HepG2 (cell line): ENCODE results near the gene PLG. TPM values are rescaled to one million over a fixed set of nuclear protein-coding genes. Genes with fewer than 3 reads are reported as not detected.

Experiments
- ARNT2 ChIP-seq: sonication (generic); formaldehyde crosslinking; IDR thresholded peaks from 2 replicates; pipeline ENCODE4 v1.8.0; 2022; ENCODE audit warnings: mild to moderate bottlenecking, low read depth, missing genetic modification reagents, moderate library complexity
- DR1 ChIP-seq: sonication (generic); formaldehyde crosslinking; IDR thresholded peaks from 2 replicates; pipeline ENCODE4 v1.8.0; 2021; ENCODE audit warnings: mild to moderate bottlenecking, missing genetic modification reagents, inconsistent platforms
- ESRRA ChIP-seq: sonication (generic); formaldehyde crosslinking; IDR thresholded peaks from 2 replicates; pipeline ENCODE4 v1.5.1; 2020; ENCODE audit warnings: mild to moderate bottlenecking, low read depth, missing genetic modification reagents
- GZF1 ChIP-seq: sonication (generic); formaldehyde crosslinking; IDR thresholded peaks from 2 replicates; pipeline ENCODE4 v1.5.1; 2020; ENCODE audit warnings: mild to moderate bottlenecking, missing genetic modification reagents
- HNF4A ChIP-seq: sonication (generic); formaldehyde crosslinking; IDR thresholded peaks from 2 replicates; pipeline ENCODE4 v1.4.0; 2020; ENCODE audit warnings: missing genetic modification reagents
- JUND ChIP-seq: sonication (generic); formaldehyde crosslinking; IDR thresholded peaks from 2 replicates; pipeline ENCODE4 v1.8.0; 2022; ENCODE audit warnings: mild to moderate bottlenecking, missing genetic modification reagents
- KDM5A ChIP-seq: fragments of 200-600 bp; sonication (generic); IDR thresholded peaks from 2 replicates; pipeline ENCODE4 v1.7.0; 2018; ENCODE audit warnings: antibody characterized with exemption, mild to moderate bottlenecking, low read length, borderline replicate concordance
- MTA1 ChIP-seq: sonication (generic); formaldehyde crosslinking; IDR thresholded peaks from 2 replicates; pipeline ENCODE4 v1.4.0; 2020; ENCODE audit warnings: missing genetic modification reagents, mild to moderate bottlenecking, borderline replicate concordance
- MYPOP ChIP-seq: sonication (generic); formaldehyde crosslinking; IDR thresholded peaks from 2 replicates; pipeline ENCODE4 v1.8.1; 2023; ENCODE audit warnings: mild to moderate bottlenecking, moderate library complexity, missing genetic modification reagents
- NFYB ChIP-seq: sonication (generic); formaldehyde crosslinking; IDR thresholded peaks from 2 replicates; pipeline ENCODE4 v1.4.0; 2020; ENCODE audit warnings: missing genetic modification reagents
- RBM22 ChIP-seq: fragments of 200-400 bp; formaldehyde crosslinking; optimal IDR thresholded peaks from 2 replicates; pipeline ENCODE3; 2017; ENCODE audit warnings: mild to moderate bottlenecking, low read length, moderate library complexity
- RFX3 ChIP-seq: IDR thresholded peaks from 2 replicates; pipeline ENCODE4 v1.6.1; 2016; ENCODE audit warnings: missing biosample characterization, missing genetic modification reagents
- SETDB1 ChIP-seq: sonication (generic); formaldehyde crosslinking; IDR thresholded peaks from 2 replicates; pipeline ENCODE4 v1.5.1; 2020; ENCODE audit warnings: missing genetic modification reagents, mild to moderate bottlenecking, borderline replicate concordance
- SRSF1 ChIP-seq: fragments of 200-400 bp; formaldehyde crosslinking; optimal IDR thresholded peaks from 2 replicates; pipeline ENCODE3; 2017; ENCODE audit warnings: mild to moderate bottlenecking, low read depth, low read length, moderate library complexity
- TIGD3 ChIP-seq: sonication (generic); formaldehyde crosslinking; IDR thresholded peaks from 2 replicates; pipeline ENCODE4 v1.5.1; 2020; ENCODE audit warnings: mild to moderate bottlenecking, missing genetic modification reagents, borderline replicate concordance
- ZBTB1 ChIP-seq: sonication (generic); formaldehyde crosslinking; IDR thresholded peaks from 2 replicates; pipeline ENCODE4 v1.4.0; 2020; ENCODE audit warnings: missing genetic modification reagents, borderline replicate concordance
- ZBTB38 ChIP-seq: sonication (generic); formaldehyde crosslinking; IDR thresholded peaks from 2 replicates; pipeline ENCODE4 v1.5.1; 2020; ENCODE audit warnings: mild to moderate bottlenecking, missing genetic modification reagents
- ZBTB44 ChIP-seq: sonication (generic); formaldehyde crosslinking; IDR thresholded peaks from 2 replicates; pipeline ENCODE4 v1.4.0; 2020; ENCODE audit warnings: missing genetic modification reagents
- ZBTB49 ChIP-seq: sonication (generic); formaldehyde crosslinking; IDR thresholded peaks from 2 replicates; pipeline ENCODE4 v1.4.0; 2020; ENCODE audit warnings: missing genetic modification reagents, borderline replicate concordance
- ZNF121 ChIP-seq: sonication (generic); formaldehyde crosslinking; IDR thresholded peaks from 2 replicates; pipeline ENCODE4 v1.5.0; 2020; ENCODE audit warnings: mild to moderate bottlenecking, missing genetic modification reagents
- ZNF382 ChIP-seq: sonication (generic); formaldehyde crosslinking; IDR thresholded peaks from 2 replicates; pipeline ENCODE4 v1.5.0; 2020; ENCODE audit warnings: missing genetic modification reagents, mild to moderate bottlenecking, borderline replicate concordance
- ZNF432 ChIP-seq: sonication (generic); formaldehyde crosslinking; IDR thresholded peaks from 2 replicates; pipeline ENCODE4 v1.5.0; 2020; ENCODE audit warnings: missing genetic modification reagents, mild to moderate bottlenecking, borderline replicate concordance
- ZNF496 ChIP-seq: sonication (generic); formaldehyde crosslinking; IDR thresholded peaks from 2 replicates; pipeline ENCODE4 v1.8.1; 2023; ENCODE audit warnings: mild to moderate bottlenecking, moderate library complexity, missing genetic modification reagents; ENCODE audit not compliant: insufficient replicate concordance
- ZNF703 ChIP-seq: sonication (generic); formaldehyde crosslinking; IDR thresholded peaks from 2 replicates; pipeline ENCODE4 v1.5.1; 2020; ENCODE audit warnings: missing genetic modification reagents, mild to moderate bottlenecking, moderate library complexity, borderline replicate concordance
- ZNF724P ChIP-seq: sonication (generic); formaldehyde crosslinking; IDR thresholded peaks from 2 replicates; pipeline ENCODE4 v1.8.0; 2022; ENCODE audit warnings: missing genetic modification reagents, borderline replicate concordance
- polyA plus RNA-seq, 8 experiments: library from polyadenylated mRNA; depleted of rRNA in 3 of 8; stranded (reverse) in 7 of 8; unstranded in 1 of 8; fragments of >200 nt; fragmentation: Illumina TruSeq in 4 of 8; extraction: Trizol in 4 of 8; gene quantifications; 2 replicates each; pipeline versions ENCODE4 v1.2.1 to v1.2.3, GENCODE V29; 2011 to 2016; ENCODE audit warnings: low read depth in 4 of 8, missing spikeins in 1 of 8, mixed read lengths in 1 of 8; ENCODE audit not compliant: insufficient read depth in 1 of 8
- total RNA-seq, 5 experiments: library from RNA; depleted of rRNA; stranded (reverse); fragments of >200 nt; fragmentation: Illumina TruSeq; extraction: Trizol; gene quantifications; 2 replicates each; pipeline ENCODE4 v1.2.3, GENCODE V29; 2016; ENCODE audit warnings: low read depth in 1 of 5

The PLG gene
- total and polyA plus RNA-seq, 2 of the 13 experiments (the other 11 are each of a cell fraction or from before 2014, with no cell fraction given) = 1.7 to 10.7 TPM

- TF ChIP-seq ZBTB49 (CRISPR knock-in tag) (no peak), ZNF382 (CRISPR knock-in tag) (no peak), ZNF432 (no peak), ZBTB38 (CRISPR knock-in tag) (peak; percentile 43; the same call in 1 of the 2 replicates), RBM22 (no peak), MTA1 (no peak; the same call in 1 of the 2 replicates), ARNT2 (CRISPR knock-in tag) (no peak), ZNF724P (no peak), ZNF121 (CRISPR knock-in tag) (no peak), RFX3 (no peak), SRSF1 (no peak), ESRRA (CRISPR knock-in tag) (0 out of 2 replicates have a peak, but pooled peaks have one; percentile 18), SETDB1 (no peak), TIGD3 (CRISPR knock-in tag) (no peak; the same call in 1 of the 2 replicates), DR1 (CRISPR knock-in tag) (no peak), KDM5A (no peak), ZBTB44 (CRISPR knock-in tag) (no peak), ZNF496 (CRISPR knock-in tag) (no peak), GZF1 (CRISPR knock-in tag) (no peak), MYPOP (CRISPR knock-in tag) (no peak), JUND (CRISPR knock-in tag) (no peak), ZNF703 (CRISPR knock-in tag) (no peak), HNF4A (CRISPR knock-in tag) (no peak), ZBTB1 (CRISPR knock-in tag) (no peak), NFYB (CRISPR knock-in tag) (no peak)
These were observed 65.1 kb downstream of the PLG start (continued) for GRCh38 chr6:160766989-160767646.
